Natural killer cell treated with Interleukin-12 subunit alpha and Interleukin-12 subunit beta and Interleukin-15 and Interleukin-18, amount 100 ng/mL, for 72 hours (primary cell): ENCODE data around the gene PLOD2. TPM values are rescaled to one million over a fixed set of nuclear protein-coding genes. Genes with fewer than 3 reads are reported as not detected.
A peak's percentile ranks its signal among the peaks of the same experiment; 100 is the strongest.

Experiments used
- ATAC-seq, 2 donors: fragments of 150-1000 bp; cut with Tn5 transposase in 1 of 2; sonication (Bioruptor Pico), chemical (Tn5 transposase) in 1 of 2; 2 replicates each; pipeline ENCODE4 v1.10.0; 2021
- DNase-seq: peaks from one replicate; pipeline ENCODE4 v3.0.0; 2022; ENCODE audit warnings: low spot score
- H3K27ac Mint-ChIP-seq, 2 donors: 1 replicate in 1 of 2; 2 replicates in 1 of 2; pipeline ENCODE4 v1.8.0; 2022; ENCODE audit warnings: mixed read lengths in 2 of 2, mild to moderate bottlenecking in 1 of 2, moderate library complexity in 1 of 2
- H3K27me3 Mint-ChIP-seq, 2 donors: 1 replicate in 1 of 2; 2 replicates in 1 of 2; pipeline ENCODE4 v1.8.0; 2022; ENCODE audit warnings: mixed read lengths in 2 of 2
- H3K36me3 Mint-ChIP-seq: one replicate; pipeline ENCODE4 v1.8.0; 2022; ENCODE audit warnings: mixed read lengths
- H3K4me1 Mint-ChIP-seq, 2 donors: 1 replicate in 1 of 2; 2 replicates in 1 of 2; pipeline ENCODE4 v1.8.0; 2022; ENCODE audit warnings: low read depth in 2 of 2, mixed read lengths in 2 of 2, mild to moderate bottlenecking in 1 of 2
- H3K4me3 Mint-ChIP-seq: one replicate; pipeline ENCODE4 v1.8.0; 2022; ENCODE audit warnings: mixed read lengths
- H3K9me3 Mint-ChIP-seq: 2 replicates; pipeline ENCODE4 v1.8.0; 2022; ENCODE audit warnings: mixed read lengths
- total RNA-seq, 2 donors: library from RNA; stranded (reverse); gene quantifications; one replicate each; pipeline ENCODE4 v1.2.3, GENCODE V29; 2022

The PLOD2 gene
- total RNA-seq, 2 donors from 2014 or later = 1.0 to 1.3 TPM

- H3K36me3 Mint-ChIP-seq = peaks cover 12% of the 10 kb centered on the region
- peaks cover 20 to 46% of the 10 kb centered on the region in 2 donors for H3K27me3 Mint-ChIP-seq
- no peak overlapping the region for H3K4me3 Mint-ChIP-seq
- ATAC-seq (no peak), DNase-seq (no peak)
- no peak overlapping the region for H3K27ac Mint-ChIP-seq
- peaks cover 3 to 11% of the 10 kb centered on the region in 2 donors for H3K4me1 Mint-ChIP-seq
- H3K9me3 Mint-ChIP-seq = peaks cover 4% of the 10 kb centered on the region
Observed at GRCh38 chr3:146162561-146162960, 1.6 kb upstream of the PLOD2 start.

GRCh38 chr3:146161663-146162002, 649 bp upstream of the PLOD2 start:
- H3K27me3 Mint-ChIP-seq = peaks cover 20 to 52% of the 10 kb centered on the region in 2 donors
- DNase-seq (no peak), ATAC-seq (no peak)
- H3K9me3 Mint-ChIP-seq = peaks cover 4% of the 10 kb centered on the region
- peaks cover 3 to 11% of the 10 kb centered on the region in 2 donors for H3K4me1 Mint-ChIP-seq
- H3K27ac Mint-ChIP-seq = no peak overlapping the region
- no peak overlapping the region for H3K4me3 Mint-ChIP-seq
- peaks cover 12% of the 10 kb centered on the region for H3K36me3 Mint-ChIP-seq

DNA sequence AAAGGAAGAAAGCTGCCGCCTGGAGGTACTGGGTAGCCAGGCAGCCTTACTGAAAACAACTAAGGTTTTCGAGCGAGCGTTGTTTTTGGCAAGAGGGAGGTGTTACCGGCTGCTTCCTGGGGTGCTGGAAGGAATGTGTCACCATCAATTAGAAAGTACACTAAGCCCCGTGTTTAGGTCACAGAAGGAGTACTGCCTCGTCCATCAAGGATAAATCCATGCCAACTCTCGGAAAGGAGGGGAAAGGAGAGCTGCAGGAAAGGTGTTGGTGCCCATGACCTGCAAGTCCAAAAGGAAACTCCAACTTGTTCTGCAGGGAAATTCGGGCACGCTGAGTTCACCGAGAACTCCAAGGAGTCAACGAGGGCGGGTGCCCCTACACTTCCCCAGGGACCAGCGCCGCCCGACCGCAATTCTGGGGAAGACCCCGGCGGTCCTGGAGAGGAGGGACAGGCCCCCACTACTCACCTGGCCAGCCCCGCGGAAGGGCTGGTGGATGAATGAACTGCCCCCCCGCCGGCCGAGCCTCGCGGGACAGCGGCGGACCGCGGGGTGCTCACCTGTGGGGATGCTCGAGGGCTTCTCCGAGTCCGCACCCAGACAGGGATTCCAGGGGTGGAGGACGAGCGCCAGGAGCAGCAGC, 542 bp downstream of the PLOD2 start:
- H3K4me3 Mint-ChIP-seq = peak overlapping the region; percentile 43
- peaks cover 20 to 52% of the 10 kb centered on the region in 2 donors for H3K27me3 Mint-ChIP-seq

GRCh38 chr3:146159616-146160320, 1.2 kb downstream of the PLOD2 start:
- DNase-seq (no peak), ATAC-seq (no peak)
- Mint-ChIP-seq H3K36me3 (peaks cover 12% of the 10 kb centered on the region), H3K27ac (no peak overlapping the region), H3K4me3 (peak overlapping the region; percentile 43), H3K27me3 (peaks cover 20 to 45% of the 10 kb centered on the region in 2 donors), H3K4me1 (peaks cover 3 to 11% of the 10 kb centered on the region in 2 donors), H3K9me3 (peaks cover 4% of the 10 kb centered on the region)

More for the DNA sequence above, 542 bp downstream of the PLOD2 start:
- Mint-ChIP-seq H3K36me3 (peaks cover 12% of the 10 kb centered on the region), H3K27ac (no peak overlapping the region), H3K4me1 (peaks cover 3 to 11% of the 10 kb centered on the region in 2 donors), H3K9me3 (peaks cover 4% of the 10 kb centered on the region)
- DNase-seq (no peak), ATAC-seq (peak; percentile 13 to 57)

DNA sequence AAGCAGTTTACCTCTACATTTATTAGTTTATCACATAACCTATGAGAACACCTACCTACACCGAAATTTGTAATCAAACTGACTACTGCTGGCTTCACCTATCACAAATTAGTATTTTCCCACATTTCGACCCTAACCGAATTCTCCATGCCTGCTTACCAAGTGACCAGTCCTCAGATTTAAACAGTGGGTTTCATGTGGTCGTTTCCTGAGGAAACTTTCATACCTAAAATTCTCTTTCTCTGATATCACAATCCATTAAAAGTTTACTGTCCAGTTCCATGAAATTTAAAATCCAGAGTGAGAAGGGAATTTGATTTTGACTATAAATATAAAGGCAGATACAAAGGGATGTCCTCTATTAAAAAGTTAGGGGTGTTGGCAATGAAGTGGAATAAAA, 1.9 kb downstream of the PLOD2 start:
- Mint-ChIP-seq H3K36me3 (peaks cover 12% of the 10 kb centered on the region), H3K27me3 (peaks cover 20 to 42% of the 10 kb centered on the region in 2 donors), H3K9me3 (peaks cover 4% of the 10 kb centered on the region), H3K27ac (no peak overlapping the region), H3K4me3 (no peak overlapping the region), H3K4me1 (peaks cover 3 to 11% of the 10 kb centered on the region in 2 donors)
- DNase-seq (no peak), ATAC-seq (no peak)

GRCh38 chr3:146157325-146158060, 3.5 kb downstream of the PLOD2 start:
- peaks cover 3 to 6% of the 10 kb centered on the region in 2 donors for H3K4me1 Mint-ChIP-seq
- H3K27me3 Mint-ChIP-seq = peaks cover 13 to 28% of the 10 kb centered on the region in 2 donors
- no peak for DNase-seq
- H3K36me3 Mint-ChIP-seq = peaks cover 6% of the 10 kb centered on the region
- ATAC-seq = no peak
- H3K4me3 Mint-ChIP-seq = no peak overlapping the region
- no peaks in the 10 kb centered on the region for H3K9me3 Mint-ChIP-seq
- no peak overlapping the region for H3K27ac Mint-ChIP-seq

DNA sequence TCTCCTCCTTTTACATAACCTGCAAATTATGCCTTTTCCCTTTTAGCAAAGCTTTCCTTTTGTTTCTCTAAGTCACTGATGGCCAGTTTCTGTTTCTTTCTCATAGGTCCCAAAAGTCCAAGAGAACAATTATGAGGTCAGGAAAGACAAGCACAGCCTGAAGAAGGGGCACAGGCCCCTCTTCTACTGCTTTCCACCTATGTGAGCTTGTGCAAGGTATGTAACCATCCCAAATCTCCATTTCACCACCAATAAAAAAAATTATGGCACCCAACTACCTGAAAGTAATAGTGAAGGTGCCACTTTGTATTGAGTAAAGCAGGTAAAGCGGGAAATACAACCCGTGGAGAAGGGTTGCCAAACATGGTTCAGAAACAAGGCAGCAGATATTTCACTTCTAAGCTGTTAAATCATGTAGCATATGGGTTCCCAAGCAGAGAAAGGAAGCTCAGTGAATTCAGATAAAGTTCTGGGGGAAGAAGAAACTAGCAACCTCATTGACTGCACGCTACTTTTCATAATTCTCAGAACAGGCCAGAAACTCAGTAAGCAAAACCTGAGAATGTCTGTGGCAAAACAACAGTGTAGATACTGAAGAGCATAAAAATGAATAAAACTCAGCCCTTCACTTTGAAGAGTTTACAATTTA, 4.2 kb downstream of the PLOD2 start:
- peaks cover 6% of the 10 kb centered on the region for H3K36me3 Mint-ChIP-seq
- no peak for DNase-seq
- no peaks in the 10 kb centered on the region for H3K9me3 Mint-ChIP-seq
- H3K27me3 Mint-ChIP-seq = peaks cover 10 to 22% of the 10 kb centered on the region in 2 donors
- no peak for ATAC-seq
- peaks cover 3 to 6% of the 10 kb centered on the region in 2 donors for H3K4me1 Mint-ChIP-seq
- H3K4me3 Mint-ChIP-seq = no peak overlapping the region
- no peak overlapping the region for H3K27ac Mint-ChIP-seq

GRCh38 chr3:146156095-146156494, 4.9 kb downstream of the PLOD2 start:
- ATAC-seq (no peak), DNase-seq (no peak)
- Mint-ChIP-seq H3K9me3 (no peaks in the 10 kb centered on the region), H3K36me3 (peaks cover 6% of the 10 kb centered on the region), H3K27me3 (peaks cover 10 to 22% of the 10 kb centered on the region in 2 donors), H3K4me1 (peaks cover 3 to 6% of the 10 kb centered on the region in 2 donors), H3K4me3 (no peak overlapping the region), H3K27ac (no peak overlapping the region)

DNA sequence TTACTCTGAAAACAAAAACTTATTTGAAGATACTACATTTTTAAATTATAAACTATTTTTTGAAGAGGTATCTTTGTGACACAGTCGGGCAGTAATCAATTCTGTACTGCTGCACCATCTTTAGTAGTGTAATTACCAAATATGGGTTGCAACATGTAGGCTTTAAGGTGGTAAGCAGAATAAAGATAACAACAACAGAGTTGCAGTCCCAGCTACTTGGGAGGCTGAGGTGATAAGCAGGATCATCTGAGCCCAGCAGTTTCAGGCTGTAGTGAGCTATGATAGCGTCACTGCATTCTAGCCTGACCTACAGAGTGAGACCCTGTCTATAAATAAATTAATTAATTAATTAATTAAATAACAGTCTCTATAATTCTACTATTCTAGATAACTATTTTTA, 6.0 kb downstream of the PLOD2 start:
- Mint-ChIP-seq H3K27me3 (peaks cover 7 to 18% of the 10 kb centered on the region in 2 donors), H3K27ac (no peak overlapping the region), H3K36me3 (peaks cover 5% of the 10 kb centered on the region), H3K4me1 (peaks cover 3 to 5% of the 10 kb centered on the region in 2 donors), H3K9me3 (no peaks in the 10 kb centered on the region), H3K4me3 (no peak overlapping the region)
- ATAC-seq (no peak), DNase-seq (no peak)

- no peak for DNase-seq
- Mint-ChIP-seq H3K4me3 (no peak overlapping the region), H3K36me3 (no peaks in the 10 kb centered on the region), H3K9me3 (no peaks in the 10 kb centered on the region), H3K27me3 (peaks cover 3 to 12% of the 10 kb centered on the region in 2 donors), H3K4me1 (no peaks in the 10 kb centered on the region), H3K27ac (no peak overlapping the region)
- ATAC-seq = no peak
Observed at GRCh38 chr3:146154316-146154715, 6.7 kb downstream of the PLOD2 start.

- DNase-seq = no peak
- ATAC-seq = no peak
- H3K4me1 Mint-ChIP-seq = no peaks in the 10 kb centered on the region
- peaks cover 0 to 7% of the 10 kb centered on the region in 2 donors for H3K27me3 Mint-ChIP-seq
- no peaks in the 10 kb centered on the region for H3K36me3 Mint-ChIP-seq
- H3K4me3 Mint-ChIP-seq = no peak overlapping the region
- H3K9me3 Mint-ChIP-seq = no peaks in the 10 kb centered on the region
- no peak overlapping the region for H3K27ac Mint-ChIP-seq
Observed at GRCh38 chr3:146153429-146153828, 7.6 kb downstream of the PLOD2 start.

- no peaks in the 10 kb centered on the region for H3K4me1 Mint-ChIP-seq
- H3K27me3 Mint-ChIP-seq = peaks cover 0 to 7% of the 10 kb centered on the region in 2 donors
- H3K4me3 Mint-ChIP-seq = no peak overlapping the region
- H3K27ac Mint-ChIP-seq = no peak overlapping the region
- H3K36me3 Mint-ChIP-seq = no peaks in the 10 kb centered on the region
- H3K9me3 Mint-ChIP-seq = no peaks in the 10 kb centered on the region
- ATAC-seq (no peak), DNase-seq (no peak)
Observed at GRCh38 chr3:146152834-146153233, 8.2 kb downstream of the PLOD2 start.

GRCh38 chr3:146148468-146148931, 12.5 kb downstream of the PLOD2 start:
- Mint-ChIP-seq H3K36me3 (no peaks in the 10 kb centered on the region), H3K9me3 (no peaks in the 10 kb centered on the region), H3K4me3 (no peak overlapping the region), H3K27me3 (no peaks in the 10 kb centered on the region), H3K4me1 (no peaks in the 10 kb centered on the region), H3K27ac (no peak overlapping the region)
- ATAC-seq (no peak), DNase-seq (no peak)
